Gastroesophageal sphincter (tissue), 4 donors: Measurements from ENCODE around the gene BTBD16. TPM values are rescaled to one million over a fixed set of nuclear protein-coding genes. Genes with fewer than 3 reads are reported as not detected.
A peak's percentile ranks its signal among the peaks of the same experiment; 100 is the strongest.

Source experiments
- ATAC-seq: fragments of 150-250 bp; one replicate; pipeline ENCODE4 v1.9.1; 2016; ENCODE audit warnings: mild to moderate bottlenecking, moderate library complexity
- H3K27ac ChIP-seq, 4 donors: fragments of 200-600 bp; sonication (generic) in 3 of 4; 1 replicate in 3 of 4; 2 replicates in 1 of 4; pipeline ENCODE4 v1.5.1; 2016 to 2019
- H3K27me3 ChIP-seq: fragments of 200-600 bp; sonication (generic); one replicate; pipeline ENCODE4 v1.5.1; 2019
- H3K36me3 ChIP-seq, 2 donors: fragments of 200-600 bp; sonication (generic); one replicate each; pipeline ENCODE4 v1.5.1; 2019; ENCODE audit warnings: control low read depth in 1 of 2
- H3K4me1 ChIP-seq, 3 donors: fragments of 200-600 bp; sonication (generic); 1 replicate in 2 of 3; 2 replicates in 1 of 3; pipeline ENCODE4 v1.5.1; 2016 to 2019; ENCODE audit warnings: control low read depth in 2 of 3
- H3K4me3 ChIP-seq, 2 donors: fragments of 200-600 bp; sonication (generic); one replicate each; pipeline ENCODE4 v1.5.1; 2019; ENCODE audit warnings: mild to moderate bottlenecking in 1 of 2, moderate library complexity in 1 of 2
- H3K9me3 ChIP-seq, 3 donors: fragments of 200-600 bp; sonication (generic); one replicate each; pipeline ENCODE4 v1.5.1; 2017 to 2019; ENCODE audit warnings: control low read depth in 2 of 3
- CTCF ChIP-seq, 4 experiments: fragments of 200-600 bp in 2 of 4; fragments of 450-650 bp in 2 of 4; sonication (generic) in 1 of 4; IDR thresholded peaks; one replicate each; pipeline ENCODE4 v1.5.1; 2017 to 2019; ENCODE audit warnings: antibody characterized with exemption in 4 of 4, mild to moderate bottlenecking in 2 of 4, moderate library complexity in 2 of 4
- EP300 ChIP-seq: sonication (generic); formaldehyde crosslinking; IDR thresholded peaks from one replicate; pipeline ENCODE4 v1.6.1; 2017; ENCODE audit warnings: antibody characterized with exemption, mild to moderate bottlenecking
- POLR2A ChIP-seq, 2 donors: fragments of 450-650 bp; IDR thresholded peaks; one replicate each; pipeline ENCODE4 v1.6.1; 2017; ENCODE audit warnings: antibody characterized with exemption in 2 of 2, mild to moderate bottlenecking in 2 of 2, moderate library complexity in 1 of 2
- POLR2AphosphoS5 ChIP-seq: sonication (generic); formaldehyde crosslinking; IDR thresholded peaks from one replicate; pipeline ENCODE4 v1.6.1; 2017; ENCODE audit warnings: antibody characterized with exemption
- WGBS, 2 donors: methylation state at CpG; one replicate each; pipeline ENCODE4 v1.1.5; 2018; ENCODE audit warnings: low coverage in 1 of 2; 5-methylcytosine and 5-hydroxymethylcytosine counted together
- total RNA-seq, 4 donors: library from RNA; depleted of rRNA; stranded (reverse); fragments of >200 nt; gene quantifications; one replicate each; pipeline ENCODE4 v1.1.0, GENCODE V29; 2016

BTBD16 gene
- total RNA-seq, 4 donors from 2014 or later, result not detected

GRCh38 chr10:122304054-122304579 lies 33.0 kb downstream of the BTBD16 start:
- WGBS, 2 donors, result 88 to 96% methylated on average over 4 to 7 of the region's 7 CpGs
- Histone ChIP-seq H3K27me3 (no peaks in the 10 kb centered on the region), H3K27ac (no peak overlapping the region), H3K9me3 (peaks cover 0 to 6% (median 0%) of the 10 kb centered on the region in 3 donors), H3K4me3 (no peak overlapping the region), H3K4me1 (peaks cover 10 to 51% (median 22%) of the 10 kb centered on the region in 3 donors), H3K36me3 (no peaks in the 10 kb centered on the region)
- no peak for ATAC-seq
- TF ChIP-seq POLR2A (IDR thresholded peaks at IDR 0.05) (no peak), POLR2AphosphoS5 (no peak), EP300 (no peak), CTCF (IDR thresholded peaks at IDR 0.05) (no peak)

GRCh38 chr10:122306282-122306681 lies 35.2 kb downstream of the BTBD16 start:
- peaks cover 8 to 54% (median 16%) of the 10 kb centered on the region in 3 donors for H3K4me1 ChIP-seq
- H3K4me3 ChIP-seq, result no peak overlapping the region
- peaks cover 0 to 6% (median 0%) of the 10 kb centered on the region in 3 donors for H3K9me3 ChIP-seq
- no peaks in the 10 kb centered on the region for H3K36me3 ChIP-seq
- peak overlapping the region in 2 of 4 donors; percentile 89 to 91 for H3K27ac ChIP-seq
- ATAC-seq, result no peak
- no peaks in the 10 kb centered on the region for H3K27me3 ChIP-seq
- 95 to 96% methylated on average over 5 of the region's 5 CpGs for WGBS, 2 donors
- TF ChIP-seq EP300 (no peak), POLR2A (IDR thresholded peaks at IDR 0.05) (no peak), POLR2AphosphoS5 (no peak), CTCF (IDR thresholded peaks at IDR 0.05) (no peak)

GRCh38 chr10:122306744-122307143 lies 35.6 kb downstream of the BTBD16 start:
- Histone ChIP-seq H3K9me3 (peaks cover 0 to 6% (median 0%) of the 10 kb centered on the region in 3 donors), H3K27ac (peak overlapping the region; percentile 89 to 95 (median 90)), H3K4me1 (peaks cover 6 to 54% (median 12%) of the 10 kb centered on the region in 3 donors), H3K4me3 (no peak overlapping the region), H3K27me3 (no peaks in the 10 kb centered on the region), H3K36me3 (no peaks in the 10 kb centered on the region)
- no peak for ATAC-seq
- TF ChIP-seq POLR2A (IDR thresholded peaks at IDR 0.05), result no peak
- no peak for TF ChIP-seq POLR2AphosphoS5
- no peak for TF ChIP-seq EP300
- no peak for TF ChIP-seq CTCF (IDR thresholded peaks at IDR 0.05)
- WGBS, 2 donors, result 56 to 83% methylated on average over 3 of the region's 3 CpGs

- ATAC-seq, result peak; percentile 95
- H3K9me3 ChIP-seq, result peaks cover 0 to 6% (median 0%) of the 10 kb centered on the region in 3 donors
- H3K27ac ChIP-seq, result peak overlapping the region; percentile 89 to 95 (median 90)
- TF ChIP-seq CTCF (IDR thresholded peaks at IDR 0.05) (peak in 1 of 4 experiments; percentile 6), POLR2AphosphoS5 (peak; percentile 99), POLR2A (IDR thresholded peaks at IDR 0.05) (no peak)
- H3K4me3 ChIP-seq, result peak overlapping the region; percentile 14 to 20
- no peaks in the 10 kb centered on the region for H3K27me3 ChIP-seq
- no peaks in the 10 kb centered on the region for H3K36me3 ChIP-seq
- WGBS, 2 donors, result 7 to 8% methylated on average over 9 to 10 of the region's 13 CpGs
- H3K4me1 ChIP-seq, result peaks cover 6 to 52% (median 10%) of the 10 kb centered on the region in 3 donors
These were observed 36.7 kb downstream of the BTBD16 start for GRCh38 chr10:122307669-122308416.
